BE2C (cell line): ENCODE data around the gene RXRA.

Experiments used
- DNase-seq: peaks from one replicate; pipeline ENCODE4 v3.0.0-alpha.2; 2020
- H3K27me3 ChIP-seq: fragments of 250-450 bp; sonication (Bioruptor Pico); 2 replicates; pipeline ENCODE4 v1.5.1; 2020; ENCODE audit warnings: mild to moderate bottlenecking
- H3K36me3 ChIP-seq: fragments of 250-450 bp; sonication (Bioruptor Pico); 2 replicates; pipeline ENCODE4 v1.5.1; 2020; ENCODE audit warnings: mild to moderate bottlenecking
- H3K4me1 ChIP-seq: fragments of 250-450 bp; sonication (Bioruptor Pico); 2 replicates; pipeline ENCODE4 v1.5.1; 2020
- H3K4me3 ChIP-seq: 2 replicates; pipeline ENCODE4 v1.5.1; 2011; ENCODE audit warnings: low read depth, low read length
- H3K9me3 ChIP-seq: fragments of 250-450 bp; sonication (Bioruptor Pico); 2 replicates; pipeline ENCODE4 v1.5.1; 2020
- CTCF ChIP-seq: IDR thresholded peaks from 2 replicates; pipeline ENCODE4 v1.5.1; 2012; ENCODE audit warnings: mild to moderate bottlenecking, low read depth, low read length

Gene RXRA

GRCh38 chr9:134320868-134321471 lies 5.3 kb upstream of the RXRA start:
- no peak for TF ChIP-seq CTCF
- Histone ChIP-seq H3K27me3 (no peaks in the 10 kb centered on the region), H3K4me3 (no peak overlapping the region), H3K9me3 (no peaks in the 10 kb centered on the region), H3K36me3 (no peaks in the 10 kb centered on the region), H3K4me1 (peaks cover 27% of the 10 kb centered on the region)
- no peak for DNase-seq

- Histone ChIP-seq H3K4me1 (peaks cover 24% of the 10 kb centered on the region), H3K36me3 (no peaks in the 10 kb centered on the region), H3K27me3 (no peaks in the 10 kb centered on the region), H3K4me3 (no peak overlapping the region), H3K9me3 (no peaks in the 10 kb centered on the region)
- TF ChIP-seq CTCF, result no peak
- DNase-seq, result no peak
These were observed 4.7 kb upstream of the RXRA start for GRCh38 chr9:134321531-134321930.

- Histone ChIP-seq H3K4me3 (no peak overlapping the region), H3K27me3 (no peaks in the 10 kb centered on the region), H3K9me3 (no peaks in the 10 kb centered on the region), H3K36me3 (no peaks in the 10 kb centered on the region), H3K4me1 (peaks cover 19% of the 10 kb centered on the region)
- no peak for TF ChIP-seq CTCF
- DNase-seq, result no peak
These were observed 4.1 kb upstream of the RXRA start for GRCh38 chr9:134321946-134322741.

GRCh38 chr9:134322781-134323241 lies 3.4 kb upstream of the RXRA start:
- Histone ChIP-seq H3K36me3 (no peaks in the 10 kb centered on the region), H3K27me3 (no peaks in the 10 kb centered on the region), H3K9me3 (no peaks in the 10 kb centered on the region), H3K4me1 (peaks cover 16% of the 10 kb centered on the region), H3K4me3 (no peak overlapping the region)
- no peak for DNase-seq
- no peak for TF ChIP-seq CTCF

- DNase-seq, result no peak
- no peak for TF ChIP-seq CTCF
- Histone ChIP-seq H3K9me3 (no peaks in the 10 kb centered on the region), H3K36me3 (no peaks in the 10 kb centered on the region), H3K27me3 (no peaks in the 10 kb centered on the region), H3K4me3 (no peak overlapping the region), H3K4me1 (peaks cover 16% of the 10 kb centered on the region)
These were observed 2.4 kb upstream of the RXRA start for GRCh38 chr9:134323741-134324358.
